Measurements from ENCODE around the gene SLC39A13.

The SLC39A13 gene

GRCh38 chr11:47374720-47375019 lies 33.7 kb upstream of the SLC39A13 start:
- H3K27me3 ChIP-seq: no peaks in the 10 kb centered on the region
- H3K27ac ChIP-seq: no peak overlapping the region
- DNase-seq: no peak
- no peaks in the 10 kb centered on the region for H3K9me3 ChIP-seq
- no peaks in the 10 kb centered on the region for H3K4me1 ChIP-seq
- no peaks in the 10 kb centered on the region for H3K36me3 ChIP-seq
- H3K4me3 ChIP-seq: no peak overlapping the region
- intact Hi-C loops (cut with DNase I; ENCODE audit: low total_unique reads): loop anchor here (5.0 to 10.0 kb wide), 2 partner anchors 73 to 480 kb away; partner anchors contain the start of gene RAPSN
- TF ChIP-seq CTCF (IDR thresholded peaks at IDR 0.05): no peak

- no peak overlapping the region for H3K27ac ChIP-seq
Measured at GRCh38 chr11:47375020-47375419, 33.4 kb upstream of the SLC39A13 start.

GRCh38 chr11:47375546-47376085 lies 32.8 kb upstream of the SLC39A13 start:
- Histone ChIP-seq H3K27me3 (no peaks in the 10 kb centered on the region), H3K4me1 (no peaks in the 10 kb centered on the region), H3K9me3 (no peaks in the 10 kb centered on the region), H3K4me3 (peak overlapping the region in 1 of 2 donors; percentile 31), H3K36me3 (no peaks in the 10 kb centered on the region), H3K27ac (no peak overlapping the region)
- intact Hi-C loops (cut with DNase I; ENCODE audit: low total_unique reads): loop anchor here (5.0 to 10.0 kb wide), 2 partner anchors 72 to 479 kb away; partner anchors contain the start of gene RAPSN
- TF ChIP-seq CTCF (IDR thresholded peaks at IDR 0.05): no peak
- no peak for DNase-seq

More at GRCh38 chr11:47375020-47375419, 33.4 kb upstream of the SLC39A13 start:
- Histone ChIP-seq H3K9me3 (no peaks in the 10 kb centered on the region), H3K4me1 (no peaks in the 10 kb centered on the region), H3K4me3 (no peak overlapping the region), H3K27me3 (no peaks in the 10 kb centered on the region), H3K36me3 (no peaks in the 10 kb centered on the region)
- DNase-seq: no peak
- intact Hi-C loops (cut with DNase I; ENCODE audit: low total_unique reads): loop anchor here (5.0 to 10.0 kb wide), 2 partner anchors 72 to 480 kb away; partner anchors contain the start of gene RAPSN
- TF ChIP-seq CTCF (IDR thresholded peaks at IDR 0.05): no peak

GRCh38 chr11:47376107-47376524 lies 32.3 kb upstream of the SLC39A13 start:
- Histone ChIP-seq H3K27me3 (no peaks in the 10 kb centered on the region), H3K4me1 (no peaks in the 10 kb centered on the region), H3K36me3 (no peaks in the 10 kb centered on the region), H3K27ac (no peak overlapping the region), H3K9me3 (no peaks in the 10 kb centered on the region), H3K4me3 (peak overlapping the region; percentile 31 to 42)
- DNase-seq: no peak
- TF ChIP-seq CTCF (IDR thresholded peaks at IDR 0.05): no peak
- intact Hi-C loops (cut with DNase I; ENCODE audit: low total_unique reads): loop anchor here (5.0 to 10.0 kb wide), 2 partner anchors 71 to 479 kb away; partner anchors contain the start of gene RAPSN

GRCh38 chr11:47376525-47377371 lies 31.6 kb upstream of the SLC39A13 start:
- DNase-seq: peak in 1 of 2 donors; percentile 55
- Histone ChIP-seq H3K4me1 (no peaks in the 10 kb centered on the region), H3K4me3 (peak overlapping the region; percentile 31 to 42), H3K27ac (no peak overlapping the region), H3K27me3 (no peaks in the 10 kb centered on the region), H3K9me3 (no peaks in the 10 kb centered on the region), H3K36me3 (no peaks in the 10 kb centered on the region)
- no peak for TF ChIP-seq CTCF (IDR thresholded peaks at IDR 0.05)
- intact Hi-C loops (cut with DNase I; ENCODE audit: low total_unique reads): loop anchor here (5.0 to 10.0 kb wide), 2 partner anchors 71 to 478 kb away; partner anchors contain the start of gene RAPSN
